Measurements from ENCODE around the gene CCDC88B. TPM values are rescaled to one million over a fixed set of nuclear protein-coding genes. Genes with fewer than 3 reads are reported as not detected.
"Not testable (repeated sequence)": the region's sequence is repeated elsewhere in the genome, so short reads cannot be mapped to it uniquely, and the experiment has no call there.

The CCDC88B gene
- total and polyA plus RNA-seq, 8 donors, result 4.7 to 35.7 (median 6.6) TPM

- peaks cover 5 to 37% of the 10 kb centered on the region in 2 donors for H3K4me1 ChIP-seq
- H3K27ac ChIP-seq, result peak overlapping the region in 1 of 2 donors; percentile 50
- H3K4me3 ChIP-seq, result no peak overlapping the region
- DNase-seq (no peak), ATAC-seq (no peak)
- H3K36me3 ChIP-seq, result peaks cover 0 to 27% of the 10 kb centered on the region in 2 donors
- no peaks in the 10 kb centered on the region for H3K9me3 ChIP-seq
- H3K27me3 ChIP-seq, result no peaks in the 10 kb centered on the region
- no peak for TF ChIP-seq CTCF (IDR thresholded peaks at IDR 0.05)
- intact Hi-C loops (cut with DNase I), result no loop called here
Observed at GRCh38 chr11:64321026-64321425, 19.0 kb upstream of the CCDC88B start.

GRCh38 chr11:64321533-64321932, 18.5 kb upstream of the CCDC88B start:
- no peaks in the 10 kb centered on the region for H3K27me3 ChIP-seq
- H3K9me3 ChIP-seq, result no peaks in the 10 kb centered on the region
- H3K36me3 ChIP-seq, result peaks cover 0 to 22% of the 10 kb centered on the region in 2 donors
- DNase-seq (peak in 3 of 4 donors; percentile 64 to 79 (median 75)), ATAC-seq (peak; percentile 30)
- H3K4me1 ChIP-seq, result peaks cover 5 to 32% of the 10 kb centered on the region in 2 donors
- H3K27ac ChIP-seq, result peak overlapping the region; percentile 26 to 50
- H3K4me3 ChIP-seq, result no peak overlapping the region
- TF ChIP-seq CTCF (IDR thresholded peaks at IDR 0.05), result no peak
- intact Hi-C loops (cut with DNase I), result no loop called here

DNA sequence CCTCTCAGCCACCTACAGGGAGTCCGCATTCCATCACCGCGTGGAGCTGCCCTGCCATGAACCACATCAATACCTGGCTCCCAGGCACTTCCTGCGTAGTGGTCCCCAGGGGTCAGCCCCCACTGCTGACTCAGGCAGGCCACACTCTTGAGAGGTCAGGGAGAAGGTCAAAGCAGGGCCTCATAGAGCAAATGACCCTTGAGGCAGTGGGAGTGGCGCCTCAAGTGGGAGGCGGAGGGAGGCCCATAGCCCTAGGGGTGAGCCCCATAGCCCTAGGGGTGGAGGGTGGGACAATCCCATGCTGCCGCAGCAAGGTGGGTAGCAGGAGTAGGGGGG, 17.1 kb upstream of the CCDC88B start:
- H3K27ac ChIP-seq, result no peak overlapping the region
- H3K27me3 ChIP-seq, result no peaks in the 10 kb centered on the region
- ATAC-seq (no peak), DNase-seq (no peak)
- peaks cover 0 to 20% of the 10 kb centered on the region in 2 donors for H3K36me3 ChIP-seq
- no peaks in the 10 kb centered on the region for H3K9me3 ChIP-seq
- TF ChIP-seq CTCF (IDR thresholded peaks at IDR 0.05), result no peak
- H3K4me3 ChIP-seq, result no peak overlapping the region
- intact Hi-C loops (cut with DNase I), result no loop called here
- peaks cover 5 to 27% of the 10 kb centered on the region in 2 donors for H3K4me1 ChIP-seq

DNA sequence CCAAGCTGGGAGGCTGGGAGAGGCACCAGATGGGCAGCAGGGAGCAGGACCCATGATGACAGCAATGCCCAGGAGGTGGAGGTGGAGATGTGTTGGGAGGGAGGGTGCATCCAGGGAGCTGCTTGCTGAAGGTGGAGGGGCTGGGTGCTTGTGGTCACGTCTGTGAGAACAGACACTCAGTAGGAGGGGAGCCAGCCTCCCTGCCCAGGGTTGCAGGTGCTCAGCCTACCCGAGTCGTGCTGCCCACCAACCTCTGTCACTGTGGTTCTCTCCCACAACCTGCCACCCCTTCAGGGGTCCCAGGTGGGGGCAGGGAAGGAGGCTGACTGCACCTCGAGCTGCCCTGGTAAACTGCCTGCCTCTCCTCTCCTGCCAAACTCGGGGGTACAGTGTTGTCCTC, 16.6 kb upstream of the CCDC88B start:
- intact Hi-C loops (cut with DNase I), result no loop called here
- no peaks in the 10 kb centered on the region for H3K9me3 ChIP-seq
- peaks cover 0 to 20% of the 10 kb centered on the region in 2 donors for H3K36me3 ChIP-seq
- H3K27me3 ChIP-seq, result no peaks in the 10 kb centered on the region
- no peak for TF ChIP-seq CTCF (IDR thresholded peaks at IDR 0.05)
- DNase-seq, result no peak
- peaks cover 5 to 27% of the 10 kb centered on the region in 2 donors for H3K4me1 ChIP-seq
- ATAC-seq, result no peak
- H3K4me3 ChIP-seq, result no peak overlapping the region
- no peak overlapping the region for H3K27ac ChIP-seq

DNA sequence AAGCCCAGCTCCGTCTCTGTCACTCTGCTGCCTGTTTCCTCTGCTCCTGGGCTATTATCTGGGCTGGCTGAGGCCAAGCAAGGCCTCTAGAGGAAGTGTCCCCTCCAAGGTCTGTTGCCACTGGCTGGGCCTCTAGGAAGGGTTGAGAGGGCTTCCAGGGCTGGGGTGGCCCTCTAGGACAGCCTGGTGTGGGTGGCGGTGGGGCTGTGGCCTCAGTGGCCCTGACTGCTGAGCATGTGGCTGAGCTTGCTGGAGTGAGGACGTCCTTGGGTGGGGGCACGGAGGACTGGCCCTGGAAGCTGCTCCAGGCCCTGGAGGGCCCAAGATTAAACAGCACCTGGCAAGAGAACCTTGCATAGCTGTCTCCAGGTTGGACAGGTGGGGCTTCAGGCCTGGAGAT, 16.0 kb upstream of the CCDC88B start:
- H3K9me3 ChIP-seq; intact Hi-C loops (cut with DNase I); ATAC-seq; H3K27ac ChIP-seq; H3K27me3 ChIP-seq; H3K4me3 ChIP-seq; DNase-seq: not testable (repeated sequence)
- Histone ChIP-seq H3K36me3 (peaks cover 0 to 20% of the 10 kb centered on the region in 2 donors), H3K4me1 (peaks cover 3 to 22% of the 10 kb centered on the region in 2 donors)

Data from left lung (tissue), 10 donors.